HG02981 (cell line): ENCODE results near the gene BTBD16.
A peak's percentile ranks its signal among the peaks of the same experiment; 100 is the strongest.

ENCODE experiments used
- ATAC-seq: cut with Tn5 transposase; IDR thresholded peaks from one replicate; pipeline ENCODE4 v1.9.1; 2021; ENCODE audit warnings: mild to moderate bottlenecking, moderate library complexity; ENCODE audit not compliant: unreplicated experiment

Gene BTBD16

DNA sequence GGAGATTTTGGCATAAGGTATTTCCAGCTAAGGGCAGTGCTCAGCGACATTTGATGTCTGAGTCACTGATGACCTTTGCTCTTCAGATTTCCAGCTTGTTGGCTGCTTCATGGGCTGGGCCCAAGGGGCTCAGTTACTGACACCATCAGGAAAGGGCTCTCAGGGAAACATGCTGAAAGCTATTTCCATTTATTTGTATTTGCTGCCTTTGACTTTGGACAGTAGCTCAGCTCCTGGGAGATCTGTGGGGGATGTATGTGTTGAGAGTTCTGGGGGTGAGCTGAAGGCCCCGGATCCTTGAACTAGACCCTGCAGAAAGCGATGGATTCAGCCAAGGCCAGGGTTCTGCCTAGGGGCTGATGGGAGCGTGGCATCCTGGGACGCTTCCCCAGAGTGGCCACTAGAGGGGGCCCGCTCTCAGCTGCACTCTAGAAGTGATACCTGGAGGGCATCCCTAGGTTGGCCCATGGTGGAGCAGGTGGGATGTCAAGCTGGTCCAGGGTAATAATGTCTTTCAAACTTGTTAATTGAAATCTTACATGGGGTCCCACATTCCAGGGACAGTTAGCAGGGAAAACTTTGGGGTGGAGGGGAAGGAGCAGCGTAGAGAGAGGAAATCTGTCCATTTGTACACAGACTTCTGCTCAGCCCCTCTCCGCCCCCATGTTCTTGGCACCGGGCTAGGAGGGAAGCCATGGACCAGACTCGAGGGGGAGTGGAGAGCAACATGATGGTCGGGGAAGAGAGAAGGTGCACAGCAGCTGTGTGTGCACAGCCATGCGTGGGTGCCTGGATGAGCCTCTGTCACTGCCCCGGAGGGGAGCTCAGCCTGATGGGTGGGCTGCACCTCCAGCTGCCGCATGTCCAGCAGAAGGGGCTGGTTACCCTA, 3.0 kb upstream of the BTBD16 start:
- ATAC-seq: peak; percentile 91

DNA sequence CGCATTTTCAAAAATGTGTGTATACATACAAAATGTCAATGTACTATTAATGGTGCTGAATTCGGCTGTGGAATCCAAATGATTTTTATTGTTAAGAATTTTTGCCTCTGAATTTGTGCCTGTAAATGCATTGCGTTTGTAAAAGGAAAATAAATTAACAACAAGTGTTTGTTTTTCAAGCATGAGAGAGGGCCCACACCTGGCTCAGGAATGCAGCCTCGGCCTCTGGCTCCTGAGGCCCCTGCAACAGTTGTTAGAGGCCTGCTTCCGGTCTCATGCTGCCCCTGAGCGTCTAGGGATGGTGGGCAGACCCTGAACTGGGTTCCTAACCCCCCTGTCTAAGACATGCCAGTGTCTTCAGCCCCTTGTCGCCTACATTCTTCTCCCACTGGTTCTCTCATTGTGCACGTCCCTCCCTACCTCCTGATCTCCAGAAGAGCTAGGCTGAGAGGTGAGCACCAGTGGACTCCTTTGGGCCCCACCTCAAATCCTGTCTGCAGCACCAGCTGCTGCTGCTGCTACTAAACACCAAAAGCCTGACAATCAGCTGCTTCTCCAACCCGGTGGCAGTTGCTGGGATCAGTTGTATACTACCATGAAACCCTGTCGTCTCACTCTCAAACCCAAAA, 1.9 kb upstream of the BTBD16 start:
- no peak for ATAC-seq

DNA sequence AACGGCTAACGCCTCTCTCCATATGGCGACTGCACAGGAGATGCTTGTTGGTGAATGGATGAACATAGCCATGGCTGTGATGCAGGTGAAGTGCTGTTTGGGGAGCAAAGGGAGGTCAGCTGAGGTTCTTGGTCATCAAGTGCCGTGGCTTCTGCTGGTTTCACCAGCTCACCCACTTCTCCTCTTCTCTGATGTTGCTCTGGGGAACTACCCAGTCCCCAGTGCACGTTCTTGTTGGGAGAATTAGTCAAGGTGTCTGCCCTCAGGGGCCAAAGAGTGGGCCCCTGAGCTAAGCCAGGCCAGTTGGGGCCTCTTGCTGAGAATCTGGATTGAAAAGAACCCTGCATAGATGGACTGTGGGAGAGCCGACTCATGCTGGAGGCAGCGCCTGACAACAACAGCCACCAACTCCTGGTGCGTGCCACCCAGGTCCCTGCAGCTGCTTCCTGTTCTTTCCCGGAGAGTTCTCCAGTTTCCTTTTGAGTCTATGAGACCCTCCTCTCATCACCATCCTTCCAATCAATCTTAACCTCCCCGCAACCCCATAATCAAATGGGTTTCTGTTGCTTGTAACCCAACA, 3.0 kb downstream of the BTBD16 start:
- ATAC-seq: no peak

DNA sequence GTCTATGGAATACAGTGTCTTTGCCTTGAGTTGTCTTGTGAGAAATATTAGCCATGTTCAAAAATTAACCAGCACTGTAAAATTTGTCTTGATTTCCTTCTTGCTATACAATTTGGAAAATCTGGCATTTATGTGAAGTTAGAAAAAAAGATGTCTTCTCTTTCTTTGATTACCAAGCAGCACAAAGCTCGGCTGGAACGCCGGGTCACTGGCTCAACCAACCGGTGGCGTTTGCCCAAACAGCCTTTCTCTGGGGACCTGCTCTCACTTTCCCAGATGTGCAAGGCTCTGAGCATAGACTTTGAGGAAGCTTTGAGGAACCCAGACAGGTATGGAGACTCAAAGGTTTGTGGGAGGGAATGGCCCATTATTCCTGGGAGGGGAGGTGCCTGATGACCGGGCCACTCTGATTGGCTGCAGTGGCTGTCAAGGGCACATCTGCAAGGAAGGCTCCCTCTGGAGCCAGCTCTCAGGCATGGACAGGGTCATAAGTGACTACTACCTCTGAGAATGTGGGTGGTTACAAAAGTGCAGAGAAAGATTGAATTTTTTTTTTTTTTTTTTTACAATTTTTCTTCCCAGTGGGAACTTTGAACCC, 5.6 kb downstream of the BTBD16 start:
- no peak for ATAC-seq

DNA sequence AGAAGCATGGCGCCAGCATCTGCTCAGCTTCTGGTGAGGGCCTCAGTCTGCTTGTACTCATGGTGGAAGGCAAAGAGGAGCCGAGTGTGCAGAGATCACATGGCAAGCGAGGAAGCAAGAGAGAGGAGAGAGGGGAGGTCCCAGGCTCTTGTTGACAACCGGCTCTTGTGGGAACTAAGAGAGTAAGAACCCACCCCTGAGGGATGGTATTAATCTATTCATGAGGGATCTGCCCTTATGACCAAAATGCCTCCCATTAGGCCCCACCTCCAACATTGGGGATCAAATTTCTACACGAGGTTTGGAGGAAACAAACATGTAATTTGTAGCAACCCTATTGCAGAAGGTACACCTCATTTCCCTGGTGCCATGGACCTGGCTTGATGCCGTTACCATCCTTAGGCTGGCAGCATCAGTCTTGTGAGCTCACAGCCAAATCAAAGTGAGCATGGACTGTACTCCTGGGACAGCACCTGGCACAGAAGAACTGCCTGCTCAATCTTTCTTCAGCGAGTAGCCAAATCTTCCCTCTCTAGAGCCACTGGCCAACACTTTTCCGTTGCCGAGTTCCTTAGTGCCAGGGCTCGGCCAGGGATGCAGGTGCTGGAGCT, 6.5 kb downstream of the BTBD16 start:
- ATAC-seq: no peak

DNA sequence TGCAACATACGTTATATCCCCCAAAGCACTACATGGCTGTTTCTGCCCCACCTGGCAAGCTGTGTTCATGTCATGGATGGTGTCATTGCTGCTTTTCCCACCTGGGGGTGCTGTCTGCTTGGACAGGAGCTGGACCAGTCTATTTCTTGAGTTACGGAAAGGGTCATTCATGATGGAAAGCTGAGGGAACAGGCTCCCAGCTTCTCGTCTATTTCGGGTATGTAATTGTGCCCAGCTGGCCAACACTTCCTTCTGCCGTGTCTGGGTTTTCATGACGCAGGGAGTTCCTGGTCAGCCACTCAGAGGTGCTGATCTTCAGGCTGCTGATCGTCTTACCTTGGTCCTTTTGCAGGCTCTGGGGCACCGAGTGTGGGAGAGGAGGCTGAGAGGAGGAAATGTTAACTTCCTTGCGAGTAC, 8.6 kb downstream of the BTBD16 start:
- ATAC-seq: no peak

DNA sequence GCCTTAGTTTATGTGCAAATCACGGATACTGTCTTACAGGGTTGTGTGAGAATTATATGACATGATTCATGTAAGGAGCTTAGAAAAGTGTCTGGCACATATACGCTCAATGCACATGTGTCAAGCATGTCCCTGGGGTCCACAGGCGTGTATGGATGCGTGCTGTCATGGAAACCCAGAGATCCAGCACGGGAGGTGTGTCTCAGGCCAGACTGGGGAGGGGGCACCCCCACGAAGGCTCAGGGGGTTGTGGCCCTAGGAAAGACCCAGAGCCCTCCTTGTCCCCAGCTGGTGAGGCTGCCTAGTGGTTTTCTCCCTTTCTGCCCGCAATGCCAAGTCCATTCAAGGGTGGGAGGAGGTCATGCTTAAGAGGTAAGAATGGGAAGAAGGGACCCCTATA, 9.1 kb downstream of the BTBD16 start:
- ATAC-seq: no peak

DNA sequence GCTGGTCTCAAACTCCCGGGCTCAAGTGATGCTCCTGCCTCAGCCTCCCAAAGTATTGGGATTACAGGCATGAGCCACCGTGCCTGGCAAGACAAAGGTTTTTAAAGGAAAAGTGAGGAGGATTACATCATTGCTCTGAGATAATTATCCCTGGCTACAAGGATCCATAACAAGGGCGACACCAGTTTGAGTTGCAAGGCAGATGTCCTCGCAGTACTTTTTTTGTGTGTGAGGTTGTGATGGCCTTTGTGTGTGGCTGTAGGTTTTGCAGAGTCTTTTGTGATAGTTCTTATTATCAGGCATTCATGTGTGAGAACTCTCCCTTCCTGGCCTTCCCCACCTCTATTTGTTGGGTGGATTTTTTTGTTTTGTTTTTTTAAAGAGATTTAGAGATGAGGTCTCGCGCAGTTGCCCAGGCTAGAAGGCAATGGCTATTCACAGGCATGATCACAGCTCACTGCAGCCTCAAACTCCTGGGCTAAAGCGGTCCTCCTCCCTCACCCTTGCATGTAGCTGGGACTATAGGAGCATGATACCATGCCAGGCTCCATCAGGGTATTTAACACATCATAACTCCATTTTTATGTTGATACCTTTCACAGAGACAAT, 10.0 kb downstream of the BTBD16 start:
- ATAC-seq: no peak

DNA sequence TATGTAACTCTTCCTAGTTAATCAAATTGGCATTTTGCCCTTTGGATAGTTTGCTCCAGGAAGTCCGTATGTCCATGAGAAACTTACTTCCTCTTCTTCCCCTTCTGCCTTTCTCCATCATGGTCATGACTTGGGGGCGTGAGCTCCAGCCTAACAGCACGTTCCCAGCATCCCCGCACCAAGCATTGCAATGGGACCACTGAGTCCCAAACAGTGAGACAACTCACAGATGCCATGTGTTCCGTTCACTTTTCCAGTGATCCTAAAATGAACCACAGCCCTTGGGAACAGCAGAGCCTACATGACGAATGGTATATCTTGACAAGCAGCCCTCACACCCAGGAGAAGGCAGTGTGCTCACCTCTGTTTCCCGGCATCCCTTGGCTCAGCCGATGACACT, 10.7 kb downstream of the BTBD16 start:
- no peak for ATAC-seq

DNA sequence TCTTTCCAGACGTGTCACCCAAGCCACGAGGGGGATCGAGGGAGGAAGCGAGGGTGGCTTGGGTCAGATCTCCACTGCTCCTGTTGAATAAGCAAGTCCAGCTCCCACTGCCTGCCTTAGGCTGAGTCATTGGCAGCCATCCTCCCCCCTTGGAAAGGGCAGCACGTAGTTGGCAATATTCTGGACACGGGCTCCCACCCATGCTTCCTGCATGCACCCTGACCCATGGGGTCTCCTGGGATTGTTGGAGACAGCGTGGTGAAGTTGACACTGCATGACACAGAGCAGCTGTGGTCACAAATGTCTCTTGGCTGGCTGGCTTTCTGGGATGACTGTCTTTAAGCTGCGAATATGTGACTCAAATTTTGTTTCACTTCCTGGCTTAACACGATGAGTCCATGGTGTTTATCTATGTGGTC, 11.2 kb downstream of the BTBD16 start:
- no peak for ATAC-seq

DNA sequence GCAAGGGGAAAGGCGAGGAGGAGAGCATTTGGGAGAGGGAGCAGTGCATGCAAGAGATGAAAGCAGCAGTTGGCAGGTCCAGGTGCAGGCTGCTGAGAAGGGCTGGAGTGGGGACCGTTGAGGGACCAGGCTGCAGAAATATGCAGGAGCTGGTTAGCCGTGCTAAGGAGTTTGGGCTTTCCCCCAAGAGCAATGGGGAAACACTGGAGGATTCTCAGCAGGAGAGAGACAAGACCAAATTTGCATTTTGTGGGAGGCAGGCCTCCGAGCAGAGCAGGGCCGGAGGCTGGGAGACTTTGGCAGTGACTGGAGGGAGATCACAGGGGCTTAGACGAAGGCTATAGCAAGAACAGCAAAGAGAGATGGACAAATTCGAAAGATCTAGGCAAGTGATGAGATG, 11.8 kb downstream of the BTBD16 start:
- no peak for ATAC-seq

DNA sequence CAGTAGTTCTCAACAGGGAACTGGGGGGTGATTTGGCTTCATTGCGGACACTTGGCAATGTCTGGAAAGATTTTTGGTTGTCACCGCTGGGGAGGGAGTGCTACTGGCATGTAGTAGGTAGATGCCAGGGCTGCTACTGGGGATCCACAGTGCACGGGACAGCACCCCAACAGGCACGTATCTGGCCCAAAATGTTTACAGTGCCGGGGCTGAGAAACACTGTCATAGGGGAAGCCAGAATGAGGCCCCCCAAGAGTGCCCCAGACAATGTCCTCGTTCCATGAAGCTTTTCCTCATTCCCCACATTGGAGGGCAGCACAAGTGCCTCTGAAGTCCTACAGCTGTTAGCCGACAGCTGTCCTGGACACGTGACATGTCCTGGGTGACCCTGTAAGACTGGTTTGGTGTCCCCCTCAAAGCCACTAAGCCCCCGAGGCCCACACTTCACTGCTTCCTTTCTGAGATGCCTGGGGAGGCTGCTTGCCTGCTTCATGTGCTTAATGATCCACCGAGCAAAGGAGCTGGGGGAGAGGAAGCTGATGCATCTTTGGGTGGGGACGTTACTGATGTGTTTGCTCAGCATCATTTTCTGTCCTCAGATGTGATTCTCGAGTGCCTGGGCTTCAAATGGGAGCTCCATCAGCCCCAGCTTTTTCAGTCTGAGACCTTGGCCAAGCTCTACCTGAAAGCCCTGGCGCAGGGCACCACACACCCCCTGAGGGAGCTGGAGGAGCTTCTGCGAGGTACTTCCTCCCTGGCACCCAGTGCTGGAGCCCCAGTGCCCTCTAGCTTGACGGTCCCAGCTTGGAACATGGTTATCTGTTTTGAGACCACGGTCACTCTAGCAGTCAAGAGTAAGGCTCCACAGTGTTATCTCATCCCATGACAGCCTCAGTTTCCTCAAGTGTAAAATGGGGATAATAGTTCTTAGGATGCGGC, 14.7 kb downstream of the BTBD16 start:
- ATAC-seq: no peak

DNA sequence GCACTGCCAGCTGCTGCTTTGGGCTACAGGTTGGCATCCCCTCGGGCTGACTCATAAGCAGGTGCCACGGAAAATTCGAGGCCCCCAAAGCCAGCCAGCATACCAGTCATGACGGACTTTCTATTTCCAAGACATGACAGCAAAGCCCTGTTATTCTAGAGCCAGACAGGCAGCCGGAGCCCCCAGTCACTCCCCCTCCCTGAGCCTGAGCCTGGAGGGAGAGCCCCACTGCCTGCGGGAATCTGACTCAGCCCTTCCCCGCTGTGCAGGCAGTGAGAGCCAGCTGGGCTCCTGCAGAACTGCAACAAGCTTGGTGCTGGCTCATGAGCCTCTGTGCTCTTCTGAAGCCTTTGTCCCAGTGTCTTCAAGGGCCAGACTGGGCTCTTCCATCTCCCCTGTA, 15.8 kb downstream of the BTBD16 start:
- ATAC-seq: no peak

DNA sequence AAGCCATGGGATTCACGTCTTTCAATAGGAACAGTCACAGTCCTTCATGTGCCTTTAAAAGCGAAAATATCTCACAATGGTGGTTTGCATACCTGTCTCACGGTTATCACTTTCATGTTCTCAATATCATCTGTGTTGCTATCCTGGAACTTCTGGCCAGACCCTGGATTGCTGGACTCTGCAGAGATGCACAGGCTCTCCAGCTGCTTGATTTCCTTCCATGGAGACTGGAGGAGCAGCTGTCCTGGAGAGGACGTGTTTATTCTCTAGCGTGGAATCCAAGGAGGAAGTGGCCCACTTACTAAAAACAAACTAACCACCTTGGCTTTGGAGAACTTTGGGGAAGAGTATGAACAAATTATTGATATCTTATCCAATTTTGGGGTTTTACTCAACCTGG, 16.5 kb downstream of the BTBD16 start:
- ATAC-seq: no peak

DNA sequence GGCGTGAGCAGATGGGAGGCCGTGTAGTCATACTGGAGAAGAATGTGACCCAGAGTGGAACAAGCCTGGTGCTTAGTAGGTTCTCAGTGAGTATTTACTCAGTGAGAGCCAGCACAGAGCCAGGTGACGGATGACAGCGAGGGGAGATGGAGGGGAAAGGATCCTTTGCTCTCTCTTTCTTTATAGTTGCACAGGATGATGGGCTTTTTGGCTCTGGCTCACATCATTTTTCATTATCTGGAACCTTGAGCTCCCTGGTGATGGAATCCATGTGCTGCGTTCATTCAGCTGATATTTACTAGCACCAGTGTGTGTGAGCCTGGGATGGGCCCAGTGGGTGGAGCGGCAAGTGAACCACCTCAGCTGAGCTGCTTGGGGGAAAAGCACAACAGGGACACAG, 17.2 kb downstream of the BTBD16 start:
- ATAC-seq: no peak

DNA sequence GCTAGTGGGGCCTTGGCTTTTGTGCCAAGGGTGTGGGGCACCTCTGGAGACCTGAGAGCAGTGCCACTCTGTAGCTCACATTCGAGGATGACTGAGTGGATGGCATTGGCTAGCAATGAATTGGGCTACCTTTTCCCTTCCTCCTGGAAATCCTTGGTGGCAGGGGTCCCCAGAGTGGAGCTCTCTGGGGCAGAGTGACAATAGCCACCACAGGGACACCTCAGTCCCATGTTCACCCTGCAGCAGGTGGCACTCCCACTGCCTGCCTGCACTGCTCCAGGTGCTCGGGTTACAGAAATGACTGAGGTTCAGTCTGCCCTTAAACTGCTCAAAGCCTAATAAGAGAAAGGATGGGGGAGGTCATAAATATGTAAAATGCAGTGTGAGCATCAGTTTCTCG, 17.8 kb downstream of the BTBD16 start:
- no peak for ATAC-seq

DNA sequence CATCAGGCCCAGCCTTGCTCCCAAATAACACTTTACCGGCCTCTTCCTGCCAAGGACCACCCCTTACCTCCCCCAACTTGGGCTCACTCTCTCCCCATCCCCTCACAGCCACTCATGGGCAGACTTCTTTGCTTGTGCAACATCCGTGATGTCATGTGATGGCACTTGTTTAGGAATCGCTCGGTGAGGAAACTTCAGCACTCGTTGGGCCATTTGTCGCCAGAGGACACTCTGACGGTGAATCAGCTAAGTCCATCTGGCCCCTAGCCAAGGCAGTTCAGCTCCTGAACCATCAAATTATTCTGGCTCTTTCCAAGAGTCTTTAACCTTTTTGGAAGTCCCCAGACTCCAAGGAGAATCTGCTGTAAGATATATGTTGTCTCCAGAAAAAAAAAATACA, 19.2 kb downstream of the BTBD16 start:
- ATAC-seq: no peak

DNA sequence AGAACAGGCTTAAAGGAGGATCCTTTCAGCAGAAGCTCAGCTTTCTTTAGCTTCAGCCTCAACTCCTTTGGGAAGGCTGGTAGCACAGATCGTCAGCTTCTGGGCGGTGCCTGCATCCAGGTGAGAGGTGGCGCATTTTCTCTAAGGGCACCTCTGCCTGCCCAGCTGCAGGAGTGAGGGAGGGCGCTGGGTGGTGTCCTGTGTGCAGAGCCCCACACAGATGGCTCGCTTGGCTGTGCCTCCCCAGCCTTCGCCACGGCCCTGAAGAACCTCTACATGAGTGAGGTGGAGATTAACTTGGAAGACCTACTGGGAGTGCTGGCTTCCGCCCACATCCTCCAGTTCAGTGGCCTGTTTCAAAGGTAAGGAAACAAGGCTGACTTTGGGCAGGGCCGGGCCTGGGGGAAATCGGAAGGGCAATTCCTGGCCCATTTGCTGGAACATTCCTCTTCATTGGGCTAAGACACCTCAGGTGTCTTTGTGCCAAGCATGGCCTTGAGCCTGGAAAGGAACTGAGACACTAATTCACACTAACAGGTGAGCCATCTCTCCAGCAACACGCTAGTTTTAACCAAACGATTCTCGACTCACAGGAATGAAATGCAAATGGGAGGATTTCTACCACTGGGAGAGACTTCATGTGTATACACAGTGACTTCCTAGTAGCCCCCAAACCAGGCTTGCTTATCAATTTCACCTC, 19.9 kb downstream of the BTBD16 start:
- ATAC-seq: no peak

DNA sequence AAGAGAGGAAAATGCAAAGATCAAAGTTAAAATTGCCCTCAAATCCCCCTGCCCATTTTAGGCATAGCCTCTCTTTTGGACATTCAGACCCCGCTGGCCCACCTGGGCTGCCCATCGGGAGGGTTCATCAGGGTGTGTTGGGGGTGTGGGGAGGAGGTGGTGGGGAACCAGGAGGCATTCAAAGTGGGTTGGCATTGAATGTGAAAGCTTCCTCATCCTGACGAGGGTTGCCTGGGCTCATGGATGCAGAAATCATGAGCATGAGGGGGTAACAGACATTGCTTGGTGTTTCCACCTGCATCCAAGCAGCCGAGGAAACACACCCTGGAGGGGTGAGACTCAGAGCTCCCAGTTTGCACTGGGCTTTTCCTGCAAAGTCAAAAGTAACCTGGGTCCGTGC, 20.6 kb downstream of the BTBD16 start:
- no peak for ATAC-seq
